ENCODE results near the gene B3GAT2. TPM values are rescaled to one million over a fixed set of nuclear protein-coding genes. Genes with fewer than 3 reads are reported as not detected.

Gene B3GAT2
- total RNA-seq, 3 donors from 2014 or later (not counting 1 experiment from before 2014, with no cell fraction given) = not detected

DNA sequence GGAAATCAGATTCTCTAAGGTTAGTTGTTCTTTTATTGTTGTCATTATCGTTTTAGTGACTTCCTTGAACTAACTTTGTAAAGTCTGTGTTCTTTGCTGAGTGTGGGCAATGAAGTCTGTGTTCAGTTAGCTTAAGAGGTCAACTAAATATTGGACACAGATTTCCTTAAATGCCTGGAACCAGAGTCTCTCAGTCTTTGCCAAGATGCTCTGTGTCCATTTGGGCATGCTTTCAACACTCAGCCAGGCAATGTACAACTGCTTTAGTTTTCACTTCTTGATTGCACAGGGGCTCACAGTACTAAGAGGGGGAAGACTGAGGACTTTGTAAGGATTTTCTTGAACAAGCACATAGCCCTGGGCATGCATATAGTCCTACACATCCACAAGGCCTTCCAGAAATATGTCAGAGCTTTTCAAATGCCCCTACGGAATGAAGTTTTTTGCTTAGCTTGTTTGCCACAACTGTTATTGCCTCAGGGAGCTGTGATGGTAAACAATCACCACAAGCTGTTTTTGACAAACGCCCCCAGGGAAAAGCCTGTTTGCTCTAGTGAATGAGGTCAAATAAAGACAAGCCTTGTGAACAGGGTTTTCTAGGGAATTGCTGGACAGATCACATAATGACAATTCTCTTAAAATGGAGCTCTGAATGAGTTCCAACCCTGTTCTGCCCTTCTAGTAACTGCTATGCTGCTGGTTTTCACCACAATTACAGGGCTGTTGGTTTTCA, 82.5 kb downstream of the B3GAT2 start:
- WGBS (ENCODE audit: insufficient coverage) = 66% methylated on average over 3 of the region's 3 CpGs
- intact Hi-C loops (cut with micrococcal nuclease) = no loop called here
- Mint-ChIP-seq H3K4me3 (no peak overlapping the region), H3K27ac (no peak overlapping the region), H3K4me1 (no peaks in the 10 kb centered on the region), H3K36me3 (peaks cover 23% of the 10 kb centered on the region), H3K27me3 (ENCODE audit: low read depth in 2 of 2) (peaks cover 17 to 34% of the 10 kb centered on the region in 2 donors), H3K9me3 (peaks cover 5 to 10% of the 10 kb centered on the region in 2 donors)
- Histone ChIP-seq H3K9me3 (ENCODE audit: control insufficient read depth, insufficient read depth, low read length) (no peaks in the 10 kb centered on the region), H3K27ac (ENCODE audit: low read length) (no peak overlapping the region), H3K27me3 (ENCODE audit: control insufficient read depth, insufficient read depth, low read length) (no peaks in the 10 kb centered on the region), H3K36me3 (ENCODE audit: control insufficient read depth, insufficient read depth, low read length) (no peaks in the 10 kb centered on the region), H3K4me1 (ENCODE audit: control insufficient read depth, insufficient read depth, low read length) (no peaks in the 10 kb centered on the region), H3K4me3 (ENCODE audit: low read length) (no peak overlapping the region)
- DNase-seq = no peak
- TF ChIP-seq, protein P1, sequence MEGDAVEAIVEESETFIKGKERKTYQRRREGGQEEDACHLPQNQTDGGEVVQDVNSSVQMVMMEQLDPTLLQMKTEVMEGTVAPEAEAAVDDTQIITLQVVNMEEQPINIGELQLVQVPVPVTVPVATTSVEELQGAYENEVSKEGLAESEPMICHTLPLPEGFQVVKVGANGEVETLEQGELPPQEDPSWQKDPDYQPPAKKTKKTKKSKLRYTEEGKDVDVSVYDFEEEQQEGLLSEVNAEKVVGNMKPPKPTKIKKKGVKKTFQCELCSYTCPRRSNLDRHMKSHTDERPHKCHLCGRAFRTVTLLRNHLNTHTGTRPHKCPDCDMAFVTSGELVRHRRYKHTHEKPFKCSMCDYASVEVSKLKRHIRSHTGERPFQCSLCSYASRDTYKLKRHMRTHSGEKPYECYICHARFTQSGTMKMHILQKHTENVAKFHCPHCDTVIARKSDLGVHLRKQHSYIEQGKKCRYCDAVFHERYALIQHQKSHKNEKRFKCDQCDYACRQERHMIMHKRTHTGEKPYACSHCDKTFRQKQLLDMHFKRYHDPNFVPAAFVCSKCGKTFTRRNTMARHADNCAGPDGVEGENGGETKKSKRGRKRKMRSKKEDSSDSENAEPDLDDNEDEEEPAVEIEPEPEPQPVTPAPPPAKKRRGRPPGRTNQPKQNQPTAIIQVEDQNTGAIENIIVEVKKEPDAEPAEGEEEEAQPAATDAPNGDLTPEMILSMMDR (IDR thresholded peaks at IDR 0.05) = no peak
- no peak for ATAC-seq

DNA sequence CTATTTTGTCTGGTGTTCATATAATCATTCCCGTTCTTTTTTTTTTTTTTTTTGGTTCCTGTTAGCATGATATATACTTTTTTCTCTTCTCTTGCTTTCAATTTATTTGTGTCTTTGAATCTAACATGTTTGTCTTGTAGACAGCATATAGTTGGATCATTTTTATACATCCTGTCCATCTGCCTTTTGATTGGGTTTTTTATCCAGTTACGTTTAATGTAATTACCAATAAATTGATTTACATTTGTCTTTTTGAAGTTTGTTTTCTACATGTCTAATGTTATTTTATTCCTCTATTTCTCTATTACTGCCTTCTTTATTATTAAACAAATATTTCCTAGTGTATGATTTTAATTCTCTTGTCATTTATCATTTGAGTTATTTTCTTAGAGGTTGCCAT, 84.4 kb downstream of the B3GAT2 start:
- Histone ChIP-seq H3K27ac (ENCODE audit: low read length) (no peak overlapping the region), H3K4me1 (ENCODE audit: control insufficient read depth, insufficient read depth, low read length) (no peaks in the 10 kb centered on the region), H3K27me3 (ENCODE audit: control insufficient read depth, insufficient read depth, low read length) (no peaks in the 10 kb centered on the region), H3K9me3 (ENCODE audit: control insufficient read depth, insufficient read depth, low read length) (no peaks in the 10 kb centered on the region), H3K4me3 (ENCODE audit: low read length) (no peak overlapping the region), H3K36me3 (ENCODE audit: control insufficient read depth, insufficient read depth, low read length) (no peaks in the 10 kb centered on the region)
- intact Hi-C loops (cut with micrococcal nuclease) = no loop called here
- Mint-ChIP-seq H3K27ac (no peak overlapping the region), H3K4me1 (no peaks in the 10 kb centered on the region), H3K27me3 (ENCODE audit: low read depth in 2 of 2) (peaks cover 9 to 28% of the 10 kb centered on the region in 2 donors), H3K4me3 (no peak overlapping the region), H3K9me3 (peaks cover 5 to 10% of the 10 kb centered on the region in 2 donors), H3K36me3 (peaks cover 23% of the 10 kb centered on the region)
- no peak for ATAC-seq
- TF ChIP-seq, protein P1 (IDR thresholded peaks at IDR 0.05) = no peak
- WGBS (ENCODE audit: insufficient coverage) = no CpG with 5 or more reads among the region's 2 CpGs
- no peak for DNase-seq

DNA sequence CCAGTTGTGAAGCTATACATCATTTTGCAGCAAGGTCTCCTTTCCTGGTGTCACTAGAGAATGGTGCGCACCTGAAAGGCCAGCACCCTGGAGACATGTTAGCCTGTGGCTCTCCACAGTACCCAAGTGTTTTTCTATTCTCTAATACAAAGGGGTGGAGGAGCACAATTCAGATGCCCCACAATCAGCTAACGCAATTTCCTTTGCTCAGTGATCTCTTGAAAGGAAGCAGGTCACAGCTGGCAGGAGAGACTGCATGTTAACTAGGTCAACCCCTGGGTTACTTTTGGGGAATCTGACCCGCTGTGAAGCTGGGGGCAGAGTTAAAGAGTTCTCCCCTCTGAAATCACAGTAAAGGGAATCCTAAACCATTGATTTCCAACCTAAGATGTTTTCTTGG, 92.5 kb downstream of the B3GAT2 start:
- Histone ChIP-seq H3K4me3 (ENCODE audit: low read length) (no peak overlapping the region), H3K36me3 (ENCODE audit: control insufficient read depth, insufficient read depth, low read length) (peaks cover 14% of the 10 kb centered on the region), H3K27me3 (ENCODE audit: control insufficient read depth, insufficient read depth, low read length) (no peaks in the 10 kb centered on the region), H3K9me3 (ENCODE audit: control insufficient read depth, insufficient read depth, low read length) (no peaks in the 10 kb centered on the region), H3K27ac (ENCODE audit: low read length) (no peak overlapping the region), H3K4me1 (ENCODE audit: control insufficient read depth, insufficient read depth, low read length) (no peaks in the 10 kb centered on the region)
- intact Hi-C loops (cut with micrococcal nuclease) = no loop called here
- peak in 1 of 3 donors; percentile 32 for ATAC-seq
- no peak overlapping the region for H3K4me3 Mint-ChIP-seq
- DNase-seq = no peak
- H3K9me3 Mint-ChIP-seq = no peaks in the 10 kb centered on the region
- H3K4me1 Mint-ChIP-seq = peaks cover 0 to 4% of the 10 kb centered on the region in 2 donors
- 54% methylated on average over 3 of the region's 3 CpGs for WGBS (ENCODE audit: insufficient coverage)
- H3K27me3 Mint-ChIP-seq (ENCODE audit: low read depth in 2 of 2) = peaks cover 0 to 6% of the 10 kb centered on the region in 2 donors
- TF ChIP-seq, protein P1 (IDR thresholded peaks at IDR 0.05) = no peak
- no peak overlapping the region for H3K27ac Mint-ChIP-seq
- peaks cover 13% of the 10 kb centered on the region for H3K36me3 Mint-ChIP-seq

DNA sequence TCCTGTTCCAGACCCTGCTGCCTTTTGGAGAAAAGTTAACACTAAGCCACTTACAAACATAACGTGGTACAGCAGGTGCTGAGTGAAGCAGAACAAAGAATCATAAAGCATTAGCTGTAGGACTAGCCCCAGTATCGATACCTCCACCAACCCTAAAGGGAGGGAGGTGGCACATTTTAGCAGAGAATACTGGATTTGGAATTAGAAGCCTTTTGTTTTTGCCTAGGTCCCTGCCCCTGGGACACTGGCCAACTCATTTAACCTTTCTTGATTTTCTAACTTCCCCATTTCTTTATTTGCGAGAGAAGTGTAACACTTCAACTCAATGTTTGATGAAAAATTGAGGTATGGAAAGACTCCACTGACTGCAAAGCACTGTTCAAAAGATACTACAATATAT, 93.5 kb downstream of the B3GAT2 start:
- DNase-seq = no peak
- Histone ChIP-seq H3K27me3 (ENCODE audit: control insufficient read depth, insufficient read depth, low read length) (no peaks in the 10 kb centered on the region), H3K27ac (ENCODE audit: low read length) (no peak overlapping the region), H3K4me1 (ENCODE audit: control insufficient read depth, insufficient read depth, low read length) (no peaks in the 10 kb centered on the region), H3K9me3 (ENCODE audit: control insufficient read depth, insufficient read depth, low read length) (no peaks in the 10 kb centered on the region), H3K4me3 (ENCODE audit: low read length) (no peak overlapping the region), H3K36me3 (ENCODE audit: control insufficient read depth, insufficient read depth, low read length) (peaks cover 22% of the 10 kb centered on the region)
- intact Hi-C loops (cut with micrococcal nuclease) = no loop called here
- TF ChIP-seq, protein P1 (IDR thresholded peaks at IDR 0.05) = no peak
- Mint-ChIP-seq H3K9me3 (no peaks in the 10 kb centered on the region), H3K4me1 (peaks cover 0 to 4% of the 10 kb centered on the region in 2 donors), H3K36me3 (peaks cover 13% of the 10 kb centered on the region), H3K27ac (no peak overlapping the region), H3K4me3 (no peak overlapping the region), H3K27me3 (ENCODE audit: low read depth in 2 of 2) (peaks cover 0 to 6% of the 10 kb centered on the region in 2 donors)
- WGBS (ENCODE audit: insufficient coverage) = 42% methylated on average over 2 of the region's 3 CpGs
- no peak for ATAC-seq
